Retinal pigment epithelial cell (primary cell): ENCODE measurements around the gene INSYN2A.

Experiments
- DNase-seq: peaks from one replicate; pipeline ENCODE4 v3.0.0-alpha.2; 2010; ENCODE audit warnings: low read depth
- H3K4me3 ChIP-seq: 2 replicates; pipeline ENCODE4 v1.5.1; 2011; ENCODE audit warnings: mild to moderate bottlenecking, low read length, control low read depth, moderate library complexity
- TF ChIP-seq, protein P1 (sequence below): conservative IDR thresholded peaks from 2 replicates; pipeline ENCODE4 v1.5.1; 2011; ENCODE audit warnings: low read depth, low read length, control low read depth, inconsistent platforms

Gene INSYN2A

DNA sequence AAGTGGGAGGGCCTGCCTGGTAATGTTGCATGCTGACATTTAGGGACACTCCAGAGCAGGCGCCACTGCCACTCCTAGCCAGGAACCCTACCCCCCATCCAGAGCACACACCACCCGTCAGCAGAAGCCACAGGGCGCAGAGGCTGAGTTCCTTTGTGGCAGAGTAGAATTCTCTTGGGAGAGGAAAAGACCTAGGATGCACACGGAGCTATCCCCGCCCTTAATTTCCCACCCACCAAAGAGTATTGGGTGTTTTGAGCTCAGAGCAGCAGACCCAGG is 702 bp upstream of the INSYN2A start:
- TF ChIP-seq, protein P1, sequence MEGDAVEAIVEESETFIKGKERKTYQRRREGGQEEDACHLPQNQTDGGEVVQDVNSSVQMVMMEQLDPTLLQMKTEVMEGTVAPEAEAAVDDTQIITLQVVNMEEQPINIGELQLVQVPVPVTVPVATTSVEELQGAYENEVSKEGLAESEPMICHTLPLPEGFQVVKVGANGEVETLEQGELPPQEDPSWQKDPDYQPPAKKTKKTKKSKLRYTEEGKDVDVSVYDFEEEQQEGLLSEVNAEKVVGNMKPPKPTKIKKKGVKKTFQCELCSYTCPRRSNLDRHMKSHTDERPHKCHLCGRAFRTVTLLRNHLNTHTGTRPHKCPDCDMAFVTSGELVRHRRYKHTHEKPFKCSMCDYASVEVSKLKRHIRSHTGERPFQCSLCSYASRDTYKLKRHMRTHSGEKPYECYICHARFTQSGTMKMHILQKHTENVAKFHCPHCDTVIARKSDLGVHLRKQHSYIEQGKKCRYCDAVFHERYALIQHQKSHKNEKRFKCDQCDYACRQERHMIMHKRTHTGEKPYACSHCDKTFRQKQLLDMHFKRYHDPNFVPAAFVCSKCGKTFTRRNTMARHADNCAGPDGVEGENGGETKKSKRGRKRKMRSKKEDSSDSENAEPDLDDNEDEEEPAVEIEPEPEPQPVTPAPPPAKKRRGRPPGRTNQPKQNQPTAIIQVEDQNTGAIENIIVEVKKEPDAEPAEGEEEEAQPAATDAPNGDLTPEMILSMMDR: no peak
- no peak for DNase-seq
- H3K4me3 ChIP-seq: peak overlapping the region; percentile 46

DNA sequence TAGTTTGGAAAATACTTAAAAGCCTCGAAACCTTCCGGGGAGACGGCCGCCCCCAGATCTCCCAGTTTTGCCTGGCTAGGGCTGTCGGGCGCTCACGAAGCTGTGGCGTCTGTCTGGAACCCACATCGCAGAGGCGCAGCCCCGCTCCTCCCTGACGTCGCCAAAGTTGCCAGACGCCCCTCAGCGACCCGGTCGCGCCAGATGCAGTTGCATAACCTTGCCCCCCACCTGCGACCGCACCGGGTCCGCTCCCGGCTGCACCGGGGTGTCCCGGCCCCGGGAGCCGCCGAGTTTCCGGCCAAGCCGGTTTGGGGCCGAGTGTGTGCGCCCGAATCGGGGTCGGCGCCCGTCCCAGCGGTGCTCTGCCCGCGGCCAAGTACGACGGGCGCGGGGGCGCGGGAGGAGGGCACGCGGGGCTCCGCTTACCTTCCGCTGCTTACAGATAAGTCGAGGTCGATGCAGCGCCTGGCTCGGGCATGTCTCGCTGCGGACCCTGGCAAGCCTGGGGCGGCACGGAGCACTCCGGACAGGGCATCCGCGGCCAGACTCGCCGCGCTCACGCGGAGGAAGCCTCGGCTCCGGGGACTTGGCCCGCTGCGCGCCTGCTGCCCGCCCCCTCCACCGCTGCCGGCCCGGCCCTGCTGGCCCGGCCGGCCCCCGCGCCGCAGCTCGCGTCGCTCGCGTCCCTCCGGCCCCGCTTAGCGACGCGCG is 665 bp downstream of the INSYN2A start:
- no peak for DNase-seq
- H3K4me3 ChIP-seq: peak overlapping the region; percentile 36
- TF ChIP-seq, protein P1: no peak

DNA sequence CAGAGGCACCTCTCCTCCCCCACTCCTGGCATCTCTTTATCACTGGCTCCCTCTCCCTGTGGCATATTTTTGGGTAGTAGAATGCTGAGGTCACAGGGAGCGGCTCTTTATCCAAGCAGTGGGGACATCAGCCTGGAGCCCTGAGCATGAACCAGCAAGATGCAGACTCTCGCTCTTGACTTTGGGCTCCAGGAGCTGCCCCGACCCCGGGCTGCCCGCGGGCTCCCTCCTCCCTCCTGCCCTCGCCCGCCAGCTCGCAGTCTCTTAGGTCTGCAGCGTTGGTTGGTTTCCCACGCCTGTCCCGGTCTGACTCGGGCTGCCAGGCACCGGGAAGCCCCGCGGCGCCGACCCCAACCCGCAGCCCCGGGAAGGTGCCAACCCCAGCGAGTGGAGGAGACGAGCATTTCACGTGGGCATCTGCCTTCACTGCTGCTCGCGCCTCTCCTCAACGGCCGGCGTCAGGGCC is 1.3 kb downstream of the INSYN2A start:
- peak overlapping the region; percentile 36 for H3K4me3 ChIP-seq
- no peak for DNase-seq
- TF ChIP-seq, protein P1: no peak

DNA sequence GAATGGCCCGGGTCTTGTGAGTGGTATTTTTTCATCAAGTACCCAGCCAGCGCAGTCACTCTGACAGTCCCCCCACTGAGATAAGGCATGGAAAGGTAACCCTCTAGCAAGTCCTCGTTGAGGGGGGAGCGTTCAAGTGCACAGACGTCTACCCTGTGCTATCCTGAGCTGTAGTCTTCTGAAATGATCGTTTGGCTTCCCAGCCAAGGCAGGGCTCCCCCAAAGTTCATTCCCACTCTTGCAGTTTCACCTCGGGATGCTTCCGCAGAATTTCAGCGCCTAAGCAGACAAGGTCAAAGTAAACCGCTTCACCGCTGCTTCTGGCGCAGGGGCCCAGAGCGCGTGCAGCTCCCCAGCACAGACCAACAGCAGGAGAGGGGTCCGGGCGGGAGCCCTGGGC is 1.8 kb downstream of the INSYN2A start:
- no peak for DNase-seq
- H3K4me3 ChIP-seq: peak overlapping the region; percentile 36
- TF ChIP-seq, protein P1: no peak

DNA sequence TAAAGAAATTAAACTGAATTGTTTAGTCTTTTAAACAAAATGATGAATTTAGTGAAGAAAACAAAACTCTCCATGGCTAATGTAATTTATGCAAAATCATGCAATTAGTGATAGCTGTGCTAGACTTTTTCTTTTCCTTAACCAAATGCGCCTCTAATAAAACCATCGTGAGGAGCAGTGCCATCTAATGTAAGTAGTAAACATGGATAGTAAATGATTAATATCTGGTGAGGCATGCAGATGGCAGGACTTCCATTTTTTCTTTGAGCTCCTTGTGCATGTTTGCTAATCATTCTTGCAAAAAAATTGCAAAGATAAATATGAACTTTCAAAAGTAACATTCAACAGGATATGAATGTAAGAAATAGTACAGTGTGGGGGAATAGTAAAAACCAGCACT is 2.3 kb downstream of the INSYN2A start:
- no peak overlapping the region for H3K4me3 ChIP-seq
- TF ChIP-seq, protein P1: no peak
- no peak for DNase-seq

DNA sequence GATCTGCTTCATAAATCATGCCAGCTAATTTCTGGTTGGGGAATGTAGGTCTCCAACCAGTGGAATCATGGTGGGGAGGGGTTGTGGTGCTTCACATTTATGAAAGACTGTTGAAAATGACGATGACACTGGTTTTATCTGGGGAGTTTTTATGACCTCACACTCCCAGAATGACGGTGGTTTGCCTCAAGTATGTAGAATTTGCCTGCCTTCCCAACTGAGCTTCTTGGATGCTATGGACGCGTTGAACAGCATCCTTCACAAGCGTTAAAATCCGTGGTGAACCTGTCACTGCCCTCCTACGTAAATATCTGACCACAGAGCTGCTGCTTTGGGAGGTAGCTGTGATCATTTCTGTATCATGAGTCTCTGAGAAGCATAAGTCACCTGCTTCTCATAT is 3.3 kb downstream of the INSYN2A start:
- no peak for DNase-seq
- TF ChIP-seq, protein P1: no peak
- H3K4me3 ChIP-seq: no peak overlapping the region

DNA sequence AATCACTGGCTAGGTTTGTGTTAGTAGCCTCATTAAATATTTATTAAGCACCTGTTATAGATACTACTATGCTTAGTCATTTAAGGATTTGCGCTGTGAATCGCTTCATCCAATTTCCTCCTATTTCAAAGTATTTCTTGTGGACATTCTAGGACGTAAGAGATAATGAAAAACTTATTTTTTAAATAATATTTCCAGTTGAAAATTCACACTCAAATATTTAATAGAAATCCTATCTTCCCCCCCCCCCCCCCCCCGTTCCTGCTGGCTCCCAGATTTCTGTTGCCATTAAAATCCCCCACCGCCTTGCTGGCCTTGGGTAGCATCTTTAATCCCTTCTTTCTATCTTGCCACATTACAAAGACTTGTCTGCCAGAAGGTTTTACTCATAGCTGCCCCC is 6.0 kb downstream of the INSYN2A start:
- H3K4me3 ChIP-seq: no peak overlapping the region
- no peak for DNase-seq
- TF ChIP-seq, protein P1: no peak
